DOHH2 (cell line): ENCODE data around the gene SCUBE1.

Source experiments
- EZH2phosphoT487 ChIP-seq: fragments of 200-600 bp; sonication (generic); IDR thresholded peaks from 2 replicates; pipeline ENCODE4 v1.6.1; 2017; ENCODE audit warnings: borderline replicate concordance, mild to moderate bottlenecking, antibody characterized with exemption, low read length, moderate library complexity, mixed read lengths
- TF ChIP-seq, protein P1 (sequence below): fragments of 200-600 bp; sonication (generic); IDR thresholded peaks from one replicate; pipeline ENCODE4 v1.5.1; 2014; ENCODE audit warnings: antibody characterized with exemption, mild to moderate bottlenecking, low read depth, low read length; ENCODE audit not compliant: poor library complexity, severe bottlenecking

- TF ChIP-seq, protein P1, sequence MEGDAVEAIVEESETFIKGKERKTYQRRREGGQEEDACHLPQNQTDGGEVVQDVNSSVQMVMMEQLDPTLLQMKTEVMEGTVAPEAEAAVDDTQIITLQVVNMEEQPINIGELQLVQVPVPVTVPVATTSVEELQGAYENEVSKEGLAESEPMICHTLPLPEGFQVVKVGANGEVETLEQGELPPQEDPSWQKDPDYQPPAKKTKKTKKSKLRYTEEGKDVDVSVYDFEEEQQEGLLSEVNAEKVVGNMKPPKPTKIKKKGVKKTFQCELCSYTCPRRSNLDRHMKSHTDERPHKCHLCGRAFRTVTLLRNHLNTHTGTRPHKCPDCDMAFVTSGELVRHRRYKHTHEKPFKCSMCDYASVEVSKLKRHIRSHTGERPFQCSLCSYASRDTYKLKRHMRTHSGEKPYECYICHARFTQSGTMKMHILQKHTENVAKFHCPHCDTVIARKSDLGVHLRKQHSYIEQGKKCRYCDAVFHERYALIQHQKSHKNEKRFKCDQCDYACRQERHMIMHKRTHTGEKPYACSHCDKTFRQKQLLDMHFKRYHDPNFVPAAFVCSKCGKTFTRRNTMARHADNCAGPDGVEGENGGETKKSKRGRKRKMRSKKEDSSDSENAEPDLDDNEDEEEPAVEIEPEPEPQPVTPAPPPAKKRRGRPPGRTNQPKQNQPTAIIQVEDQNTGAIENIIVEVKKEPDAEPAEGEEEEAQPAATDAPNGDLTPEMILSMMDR = no peak
- TF ChIP-seq EZH2phosphoT487 = no peak
Measured at GRCh38 chr22:43270314-43270908, 72.8 kb downstream of the SCUBE1 start.
